Neural cell (in vitro differentiated cells): ENCODE data around the gene KCTD18.

Source experiments
- RAD21 ChIP-seq: fragments of 450-650 bp; conservative IDR thresholded peaks from 2 replicates; pipeline ENCODE4 v1.6.1; 2014; ENCODE audit warnings: antibody characterized with exemption, mild to moderate bottlenecking, moderate library complexity
- TF ChIP-seq, protein P1 (sequence below): fragments of 450-650 bp; IDR thresholded peaks from 2 replicates; pipeline ENCODE4 v1.5.1; 2014; ENCODE audit warnings: antibody characterized with exemption, mild to moderate bottlenecking, moderate library complexity; ENCODE audit not compliant: poor library complexity, severe bottlenecking

- TF ChIP-seq, protein P1, sequence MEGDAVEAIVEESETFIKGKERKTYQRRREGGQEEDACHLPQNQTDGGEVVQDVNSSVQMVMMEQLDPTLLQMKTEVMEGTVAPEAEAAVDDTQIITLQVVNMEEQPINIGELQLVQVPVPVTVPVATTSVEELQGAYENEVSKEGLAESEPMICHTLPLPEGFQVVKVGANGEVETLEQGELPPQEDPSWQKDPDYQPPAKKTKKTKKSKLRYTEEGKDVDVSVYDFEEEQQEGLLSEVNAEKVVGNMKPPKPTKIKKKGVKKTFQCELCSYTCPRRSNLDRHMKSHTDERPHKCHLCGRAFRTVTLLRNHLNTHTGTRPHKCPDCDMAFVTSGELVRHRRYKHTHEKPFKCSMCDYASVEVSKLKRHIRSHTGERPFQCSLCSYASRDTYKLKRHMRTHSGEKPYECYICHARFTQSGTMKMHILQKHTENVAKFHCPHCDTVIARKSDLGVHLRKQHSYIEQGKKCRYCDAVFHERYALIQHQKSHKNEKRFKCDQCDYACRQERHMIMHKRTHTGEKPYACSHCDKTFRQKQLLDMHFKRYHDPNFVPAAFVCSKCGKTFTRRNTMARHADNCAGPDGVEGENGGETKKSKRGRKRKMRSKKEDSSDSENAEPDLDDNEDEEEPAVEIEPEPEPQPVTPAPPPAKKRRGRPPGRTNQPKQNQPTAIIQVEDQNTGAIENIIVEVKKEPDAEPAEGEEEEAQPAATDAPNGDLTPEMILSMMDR: no peak
- no peak for TF ChIP-seq RAD21
These were observed 21.7 kb downstream of the KCTD18 start for GRCh38 chr2:200488169-200488568.
